Uterus (tissue), 2 donors: ENCODE measurements around the gene JPT2.

Experiments used
- POLR2A ChIP-seq, 2 donors: fragments of 450-650 bp; IDR thresholded peaks; one replicate each; pipeline ENCODE4 v1.6.1; 2016; ENCODE audit warnings: antibody characterized with exemption in 2 of 2, mild to moderate bottlenecking in 1 of 2, moderate library complexity in 1 of 2
- TF ChIP-seq, protein P1 (sequence below), 4 experiments: fragments of 200-600 bp in 2 of 4; fragments of 450-650 bp in 2 of 4; sonication (generic) in 2 of 4; IDR thresholded peaks; one replicate each; pipeline ENCODE4 v1.5.1; 2016 to 2019; ENCODE audit warnings: antibody characterized with exemption in 4 of 4, mild to moderate bottlenecking in 2 of 4, moderate library complexity in 1 of 4

GRCh38 chr16:1651974-1652312, 26.1 kb upstream of the JPT2 start:
- TF ChIP-seq, protein P1, sequence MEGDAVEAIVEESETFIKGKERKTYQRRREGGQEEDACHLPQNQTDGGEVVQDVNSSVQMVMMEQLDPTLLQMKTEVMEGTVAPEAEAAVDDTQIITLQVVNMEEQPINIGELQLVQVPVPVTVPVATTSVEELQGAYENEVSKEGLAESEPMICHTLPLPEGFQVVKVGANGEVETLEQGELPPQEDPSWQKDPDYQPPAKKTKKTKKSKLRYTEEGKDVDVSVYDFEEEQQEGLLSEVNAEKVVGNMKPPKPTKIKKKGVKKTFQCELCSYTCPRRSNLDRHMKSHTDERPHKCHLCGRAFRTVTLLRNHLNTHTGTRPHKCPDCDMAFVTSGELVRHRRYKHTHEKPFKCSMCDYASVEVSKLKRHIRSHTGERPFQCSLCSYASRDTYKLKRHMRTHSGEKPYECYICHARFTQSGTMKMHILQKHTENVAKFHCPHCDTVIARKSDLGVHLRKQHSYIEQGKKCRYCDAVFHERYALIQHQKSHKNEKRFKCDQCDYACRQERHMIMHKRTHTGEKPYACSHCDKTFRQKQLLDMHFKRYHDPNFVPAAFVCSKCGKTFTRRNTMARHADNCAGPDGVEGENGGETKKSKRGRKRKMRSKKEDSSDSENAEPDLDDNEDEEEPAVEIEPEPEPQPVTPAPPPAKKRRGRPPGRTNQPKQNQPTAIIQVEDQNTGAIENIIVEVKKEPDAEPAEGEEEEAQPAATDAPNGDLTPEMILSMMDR (IDR thresholded peaks at IDR 0.05) = no peak
- TF ChIP-seq POLR2A (IDR thresholded peaks at IDR 0.05) = no peak
